HG03196 (cell line): ENCODE results near the gene PTGES.

Source experiments
- ATAC-seq: cut with Tn5 transposase; IDR thresholded peaks from one replicate; pipeline ENCODE4 v1.9.1; 2021; ENCODE audit not compliant: unreplicated experiment

PTGES gene

DNA sequence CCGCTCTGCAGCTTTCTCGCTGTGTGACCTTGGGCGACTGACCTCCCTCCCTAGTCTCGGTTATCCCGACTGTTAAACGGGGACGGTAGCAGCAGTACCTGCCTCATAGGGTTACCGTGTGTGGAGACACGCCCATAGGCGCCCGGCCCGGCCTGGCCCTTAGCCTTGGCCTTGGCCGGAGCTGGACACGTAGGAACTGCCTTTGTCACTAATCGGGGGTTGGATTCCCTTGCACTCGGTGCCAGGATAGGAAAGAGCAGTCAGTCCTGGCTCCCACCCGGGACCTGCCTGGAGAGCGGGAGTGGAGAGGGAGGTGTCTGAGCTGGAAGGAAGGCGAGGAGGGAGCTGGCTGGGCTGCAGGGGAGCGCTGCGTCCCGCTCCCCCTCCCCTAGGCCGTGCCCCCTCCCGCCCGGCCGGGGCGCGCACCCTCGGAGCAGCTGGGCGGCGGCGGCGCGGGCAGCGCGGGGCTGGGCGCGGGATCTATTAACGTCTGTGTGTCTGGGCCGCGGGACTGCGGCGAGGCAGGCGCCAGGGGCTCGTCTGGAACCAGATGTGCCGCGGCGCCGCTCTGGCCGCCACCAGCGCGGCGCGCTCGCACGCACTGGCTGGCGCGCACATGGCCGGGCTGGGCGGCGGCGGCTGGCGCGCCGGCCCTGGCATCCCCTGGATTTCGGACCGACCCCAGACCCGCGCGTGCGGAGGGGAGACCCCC, 55.7 kb downstream of the PTGES start:
- no peak for ATAC-seq

DNA sequence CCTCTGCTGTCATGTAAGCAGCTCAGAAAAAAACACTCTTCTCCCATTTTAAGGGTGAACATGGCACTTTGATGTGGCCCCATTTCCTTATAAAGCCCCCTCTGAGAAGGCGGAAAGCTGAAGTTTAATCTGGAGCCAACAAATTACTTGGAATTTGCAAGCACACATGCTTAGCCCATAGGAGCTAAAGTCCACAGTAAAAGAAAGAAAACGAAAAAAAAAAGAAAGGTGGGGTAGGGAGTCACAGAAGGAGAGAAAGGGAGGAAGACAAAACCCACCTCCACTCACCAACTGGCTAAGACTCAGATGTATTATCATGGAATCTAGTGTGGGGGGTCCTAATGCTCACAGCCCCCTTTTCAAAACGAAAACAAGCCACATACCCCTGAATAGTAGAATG, 57.0 kb downstream of the PTGES start:
- ATAC-seq: no peak

DNA sequence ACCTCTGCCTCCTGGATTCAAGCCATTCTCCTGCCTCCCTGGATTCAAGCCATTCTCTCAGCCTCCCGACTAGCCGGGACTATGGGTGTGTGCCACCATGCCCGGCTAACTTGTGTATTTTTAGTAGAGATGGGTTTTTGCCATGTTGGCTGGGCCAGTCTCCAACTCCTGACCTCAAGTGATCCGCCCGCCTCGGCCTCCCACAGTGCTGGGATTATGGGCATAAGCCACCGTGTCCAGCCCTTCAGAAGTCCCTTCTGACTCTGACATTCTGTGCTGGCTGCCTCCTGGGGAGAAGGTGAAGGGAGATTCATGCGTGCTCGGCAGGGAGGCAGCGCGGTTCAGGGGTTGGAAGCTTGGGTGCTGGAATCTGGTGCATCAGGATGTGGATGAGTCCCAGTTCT, 58.6 kb downstream of the PTGES start:
- ATAC-seq: no peak

DNA sequence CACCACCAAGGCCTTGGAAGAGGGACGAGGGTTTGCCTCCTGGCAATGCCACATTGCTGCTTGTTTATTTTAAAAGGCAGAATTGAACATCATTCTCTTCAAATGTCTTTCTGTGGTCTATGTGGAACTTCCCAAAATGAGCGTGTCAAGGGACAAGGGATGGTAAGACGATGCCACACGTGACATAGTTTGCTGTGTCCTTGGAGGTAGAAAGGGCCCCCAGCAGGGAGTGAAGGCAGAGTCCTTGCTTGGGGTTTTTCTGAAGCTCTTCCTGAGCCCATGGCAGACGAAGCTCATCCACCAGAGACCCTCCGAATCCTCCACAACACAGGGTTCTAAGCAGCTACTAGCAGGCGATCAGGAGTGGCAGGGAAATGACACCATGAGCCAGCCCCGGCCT, 59.1 kb downstream of the PTGES start:
- ATAC-seq: no peak

DNA sequence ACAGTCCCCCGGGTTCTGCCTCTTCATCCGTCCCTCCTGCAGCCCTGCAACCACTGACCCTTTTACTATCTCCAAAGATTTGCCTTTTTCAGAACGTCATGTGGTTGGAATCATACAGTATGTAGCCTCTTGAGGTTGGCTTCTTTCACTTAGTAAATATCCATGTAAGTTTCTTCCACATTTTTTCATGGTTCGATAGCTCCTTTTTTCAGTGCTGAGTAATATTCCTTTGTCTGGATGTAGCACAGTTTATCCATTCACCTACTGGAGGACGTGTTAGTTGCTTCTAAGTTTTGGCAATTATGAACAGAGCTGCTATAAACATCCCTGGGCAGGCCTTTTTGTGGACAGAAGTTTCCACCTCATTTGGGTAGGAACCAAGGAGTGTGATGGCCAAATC, 60.3 kb downstream of the PTGES start:
- ATAC-seq: no peak
